Mammary epithelial cell (primary cell): ENCODE data around the gene LPP.

Source experiments
- EZH2 ChIP-seq: IDR thresholded peaks from 2 replicates; pipeline ENCODE4 v1.6.1; 2012; ENCODE audit warnings: low read length, inconsistent platforms, borderline replicate concordance
- TF ChIP-seq, protein P1 (sequence below), 2 donors: IDR thresholded peaks in 1 of 2; conservative IDR thresholded peaks in 1 of 2; 2 replicates each; pipeline ENCODE4 v1.5.1; 2011 to 2012; ENCODE audit warnings: inconsistent platforms in 2 of 2, low read length in 2 of 2, mild to moderate bottlenecking in 2 of 2, control low read depth in 1 of 2, low read depth in 1 of 2; ENCODE audit not compliant: insufficient read depth in 1 of 2; ENCODE audit errors: extremely low read depth in 1 of 2

DNA sequence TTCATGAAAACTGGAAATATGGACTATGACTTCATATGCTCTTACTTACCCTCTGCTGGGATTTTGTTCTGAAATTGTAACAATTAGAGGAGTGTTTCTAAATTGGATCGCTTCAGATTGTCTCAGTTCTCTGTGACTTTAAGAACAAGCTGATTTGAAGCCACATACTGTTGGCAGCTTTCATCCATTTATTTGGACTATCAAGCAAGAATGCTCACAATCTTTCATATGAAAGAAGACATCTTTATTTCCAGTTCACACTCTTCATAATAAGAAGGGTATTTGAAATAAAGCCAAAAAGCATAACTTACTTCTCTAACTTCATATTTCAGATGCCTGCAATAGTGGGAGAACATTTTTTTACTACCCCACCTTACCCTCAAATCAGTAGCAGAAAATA is 526.2 kb downstream of the LPP start:
- TF ChIP-seq, protein P1, sequence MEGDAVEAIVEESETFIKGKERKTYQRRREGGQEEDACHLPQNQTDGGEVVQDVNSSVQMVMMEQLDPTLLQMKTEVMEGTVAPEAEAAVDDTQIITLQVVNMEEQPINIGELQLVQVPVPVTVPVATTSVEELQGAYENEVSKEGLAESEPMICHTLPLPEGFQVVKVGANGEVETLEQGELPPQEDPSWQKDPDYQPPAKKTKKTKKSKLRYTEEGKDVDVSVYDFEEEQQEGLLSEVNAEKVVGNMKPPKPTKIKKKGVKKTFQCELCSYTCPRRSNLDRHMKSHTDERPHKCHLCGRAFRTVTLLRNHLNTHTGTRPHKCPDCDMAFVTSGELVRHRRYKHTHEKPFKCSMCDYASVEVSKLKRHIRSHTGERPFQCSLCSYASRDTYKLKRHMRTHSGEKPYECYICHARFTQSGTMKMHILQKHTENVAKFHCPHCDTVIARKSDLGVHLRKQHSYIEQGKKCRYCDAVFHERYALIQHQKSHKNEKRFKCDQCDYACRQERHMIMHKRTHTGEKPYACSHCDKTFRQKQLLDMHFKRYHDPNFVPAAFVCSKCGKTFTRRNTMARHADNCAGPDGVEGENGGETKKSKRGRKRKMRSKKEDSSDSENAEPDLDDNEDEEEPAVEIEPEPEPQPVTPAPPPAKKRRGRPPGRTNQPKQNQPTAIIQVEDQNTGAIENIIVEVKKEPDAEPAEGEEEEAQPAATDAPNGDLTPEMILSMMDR (conservative IDR thresholded peaks at IDR 0.05 in 1 of 2, IDR thresholded peaks at IDR 0.05 in 1 of 2; ENCODE audit: extremely low read depth in 1 of 2, insufficient read depth in 1 of 2, low read depth in 1 of 2, low read length in 2 of 2) = no peak
- TF ChIP-seq EZH2 = no peak
